ENCODE results near the gene PALD1.

PALD1 gene

DNA sequence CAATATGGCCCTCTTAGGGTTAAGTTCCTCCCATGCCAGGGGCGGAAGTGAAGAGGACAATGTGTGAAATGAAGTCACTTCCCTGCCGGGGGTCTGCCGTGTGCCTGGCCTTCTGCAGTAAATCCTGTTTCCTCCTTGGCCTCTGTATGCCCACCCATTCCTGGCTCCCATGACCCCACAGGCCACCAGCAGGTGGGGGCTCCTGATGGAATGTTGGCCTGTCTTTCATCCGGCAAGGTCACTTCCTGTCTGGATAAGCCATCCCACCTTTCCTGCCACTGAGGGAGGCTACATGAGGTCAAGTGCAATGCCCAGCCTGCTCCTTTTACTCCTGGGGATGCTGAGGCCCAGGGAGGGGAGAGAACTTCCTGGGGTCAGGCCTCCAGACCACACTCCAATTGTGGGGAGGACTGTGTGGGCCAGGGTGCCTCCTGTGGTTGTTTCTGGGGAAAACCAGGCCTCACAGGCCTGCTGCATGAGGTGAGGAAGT lies 22.3 kb downstream of the PALD1 start:
- TF ChIP-seq POLR2AphosphoS5 (IDR thresholded peaks at IDR 0.05; ENCODE audit: low read depth, low read length) (no peak), POLR2A (IDR thresholded peaks at IDR 0.05; ENCODE audit: low read depth, low read length) (no peak), TAF1 (IDR thresholded peaks at IDR 0.05; ENCODE audit: borderline replicate concordance, low read depth, low read length) (no peak)
- no peak for DNase-seq (ENCODE audit: insufficient read length)
- FAIRE-seq: no peak

DNA sequence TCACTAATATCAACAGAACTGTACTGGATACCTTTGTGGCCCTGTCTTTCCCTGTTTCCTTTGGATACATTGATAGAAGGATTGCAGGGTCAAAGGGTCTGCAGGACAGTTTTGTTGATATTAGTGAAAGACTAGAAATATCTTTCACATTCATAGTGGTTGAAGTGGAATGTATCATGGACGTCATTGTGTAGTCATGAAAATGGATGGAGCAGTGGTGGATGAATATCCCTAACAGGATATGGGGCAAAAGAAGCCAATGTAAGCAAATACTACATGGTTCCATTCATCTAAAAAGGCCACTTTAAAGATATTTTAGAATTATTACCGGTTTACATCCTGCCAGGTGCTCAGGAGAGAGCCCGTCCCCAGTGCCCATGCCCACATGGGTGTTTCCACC lies 23.8 kb downstream of the PALD1 start:
- TF ChIP-seq TAF1 (IDR thresholded peaks at IDR 0.05; ENCODE audit: borderline replicate concordance, low read depth, low read length) (no peak), POLR2A (IDR thresholded peaks at IDR 0.05; ENCODE audit: low read depth, low read length) (no peak), POLR2AphosphoS5 (IDR thresholded peaks at IDR 0.05; ENCODE audit: low read depth, low read length) (no peak)
- FAIRE-seq (no peak), DNase-seq (ENCODE audit: insufficient read length) (no peak)

DNA sequence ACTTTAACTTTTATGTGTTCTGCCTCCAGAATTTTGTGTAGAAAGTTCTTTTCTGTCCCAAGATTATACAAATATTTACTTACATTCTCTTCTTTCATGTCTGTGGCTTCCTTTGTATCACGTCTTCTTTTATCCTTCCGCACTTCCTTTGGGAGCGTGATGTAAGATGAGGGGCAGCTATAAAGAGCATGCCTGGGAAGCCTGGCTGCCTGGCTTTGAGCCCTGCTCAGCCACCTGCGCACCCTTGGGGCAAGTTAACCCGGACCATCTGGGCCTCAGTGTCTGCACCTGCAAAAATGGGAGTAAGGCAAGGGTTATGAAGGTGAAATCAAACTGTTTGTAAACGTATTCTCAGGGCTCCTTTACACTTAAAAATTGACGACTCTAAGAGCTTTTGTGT lies 25.2 kb downstream of the PALD1 start:
- no peak for TF ChIP-seq POLR2A (IDR thresholded peaks at IDR 0.05; ENCODE audit: low read depth, low read length)
- no peak for TF ChIP-seq TAF1 (IDR thresholded peaks at IDR 0.05; ENCODE audit: borderline replicate concordance, low read depth, low read length)
- no peak for TF ChIP-seq POLR2AphosphoS5 (IDR thresholded peaks at IDR 0.05; ENCODE audit: low read depth, low read length)
- DNase-seq (ENCODE audit: insufficient read length): no peak
- no peak for FAIRE-seq

DNA sequence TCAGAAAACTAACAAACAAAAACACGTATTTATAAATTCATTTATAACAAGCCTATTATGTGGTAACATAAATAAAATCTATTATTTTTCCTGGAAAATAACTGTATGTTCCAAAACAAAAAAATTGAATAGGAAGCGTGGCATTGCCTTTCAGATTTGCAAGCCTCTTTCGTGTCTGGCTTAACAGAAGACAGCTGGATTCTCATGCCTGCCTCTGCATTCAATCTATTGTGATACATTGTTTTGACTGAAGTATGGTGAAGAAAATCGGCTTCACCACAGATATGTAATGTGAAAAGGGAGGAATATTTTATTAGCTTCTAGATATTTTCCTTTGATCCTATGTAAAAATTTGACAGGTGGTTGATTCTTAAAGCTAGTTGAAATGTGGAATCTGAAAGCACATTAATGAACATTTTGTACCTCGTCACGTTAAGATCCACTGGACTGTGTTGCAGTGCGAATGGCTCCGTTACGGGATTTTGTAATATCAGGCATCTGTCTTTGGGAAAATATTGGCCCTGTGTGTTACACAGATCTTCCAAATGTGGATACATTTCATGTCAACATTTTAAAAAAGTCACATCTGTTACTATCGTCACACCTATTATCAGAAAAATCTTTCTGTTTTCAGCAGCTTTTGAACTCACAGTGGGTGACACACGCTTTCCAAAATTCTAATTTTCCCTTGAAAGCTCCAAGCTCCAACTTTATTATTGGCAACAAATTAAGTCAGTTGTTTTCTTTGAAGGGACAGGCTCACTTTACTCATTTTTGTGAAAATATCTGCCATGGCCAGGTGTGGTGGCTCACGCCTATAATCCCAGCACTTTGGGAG lies 26.2 kb downstream of the PALD1 start:
- no peak for TF ChIP-seq TAF1 (IDR thresholded peaks at IDR 0.05; ENCODE audit: borderline replicate concordance, low read depth, low read length)
- TF ChIP-seq POLR2A (IDR thresholded peaks at IDR 0.05; ENCODE audit: low read depth, low read length): no peak
- TF ChIP-seq POLR2AphosphoS5 (IDR thresholded peaks at IDR 0.05; ENCODE audit: low read depth, low read length): no peak
- DNase-seq (ENCODE audit: insufficient read length): no peak
- FAIRE-seq: no peak

DNA sequence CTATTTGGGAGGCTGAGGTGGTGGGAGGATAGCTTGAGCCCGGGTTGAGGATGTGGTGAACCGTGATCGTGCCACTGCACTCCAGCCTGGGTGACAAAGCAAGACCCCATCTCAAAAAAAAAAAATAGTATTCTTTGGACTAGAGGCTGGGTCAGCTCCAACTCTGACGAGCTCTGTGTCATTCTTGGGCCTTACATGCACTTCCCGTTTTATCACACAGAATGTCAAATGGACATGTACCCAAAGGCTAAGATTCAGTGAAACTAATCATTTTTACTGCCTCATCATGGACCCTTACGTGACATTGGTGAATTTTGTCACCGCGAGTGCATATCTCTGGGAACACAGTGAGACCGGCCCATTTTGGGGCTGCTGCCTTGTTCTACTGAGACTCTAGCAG lies 27.3 kb downstream of the PALD1 start:
- no peak for FAIRE-seq

DNA sequence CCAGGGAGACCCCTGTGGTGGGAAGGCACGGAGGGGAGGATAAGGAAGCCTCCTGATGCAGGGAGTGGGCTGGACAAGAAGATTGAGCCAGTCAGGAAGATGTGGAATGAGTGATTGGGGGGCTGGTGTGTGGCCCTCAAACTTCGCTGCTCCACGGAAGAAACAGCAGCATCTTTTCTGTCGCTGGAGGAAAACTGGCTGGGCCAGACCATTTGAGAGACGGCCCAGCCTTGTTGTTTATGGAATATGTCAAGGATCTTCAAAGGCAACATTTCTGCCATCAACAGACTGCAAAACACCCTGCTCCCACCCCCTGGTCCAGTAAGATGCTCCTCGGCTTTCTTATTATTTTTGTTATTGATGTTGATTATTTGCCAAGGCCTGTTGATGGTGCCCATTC lies 29.4 kb downstream of the PALD1 start:
- FAIRE-seq: no peak
- TF ChIP-seq TAF1 (IDR thresholded peaks at IDR 0.05; ENCODE audit: borderline replicate concordance, low read depth, low read length) (no peak), POLR2A (IDR thresholded peaks at IDR 0.05; ENCODE audit: low read depth, low read length) (no peak), POLR2AphosphoS5 (IDR thresholded peaks at IDR 0.05; ENCODE audit: low read depth, low read length) (no peak)
- DNase-seq (ENCODE audit: insufficient read length): no peak

More for the DNA sequence above, 27.3 kb downstream of the PALD1 start:
- DNase-seq (ENCODE audit: insufficient read length): no peak
- TF ChIP-seq POLR2AphosphoS5 (IDR thresholded peaks at IDR 0.05; ENCODE audit: low read depth, low read length): no peak
- no peak for TF ChIP-seq POLR2A (IDR thresholded peaks at IDR 0.05; ENCODE audit: low read depth, low read length)
- no peak for TF ChIP-seq TAF1 (IDR thresholded peaks at IDR 0.05; ENCODE audit: borderline replicate concordance, low read depth, low read length)

DNA sequence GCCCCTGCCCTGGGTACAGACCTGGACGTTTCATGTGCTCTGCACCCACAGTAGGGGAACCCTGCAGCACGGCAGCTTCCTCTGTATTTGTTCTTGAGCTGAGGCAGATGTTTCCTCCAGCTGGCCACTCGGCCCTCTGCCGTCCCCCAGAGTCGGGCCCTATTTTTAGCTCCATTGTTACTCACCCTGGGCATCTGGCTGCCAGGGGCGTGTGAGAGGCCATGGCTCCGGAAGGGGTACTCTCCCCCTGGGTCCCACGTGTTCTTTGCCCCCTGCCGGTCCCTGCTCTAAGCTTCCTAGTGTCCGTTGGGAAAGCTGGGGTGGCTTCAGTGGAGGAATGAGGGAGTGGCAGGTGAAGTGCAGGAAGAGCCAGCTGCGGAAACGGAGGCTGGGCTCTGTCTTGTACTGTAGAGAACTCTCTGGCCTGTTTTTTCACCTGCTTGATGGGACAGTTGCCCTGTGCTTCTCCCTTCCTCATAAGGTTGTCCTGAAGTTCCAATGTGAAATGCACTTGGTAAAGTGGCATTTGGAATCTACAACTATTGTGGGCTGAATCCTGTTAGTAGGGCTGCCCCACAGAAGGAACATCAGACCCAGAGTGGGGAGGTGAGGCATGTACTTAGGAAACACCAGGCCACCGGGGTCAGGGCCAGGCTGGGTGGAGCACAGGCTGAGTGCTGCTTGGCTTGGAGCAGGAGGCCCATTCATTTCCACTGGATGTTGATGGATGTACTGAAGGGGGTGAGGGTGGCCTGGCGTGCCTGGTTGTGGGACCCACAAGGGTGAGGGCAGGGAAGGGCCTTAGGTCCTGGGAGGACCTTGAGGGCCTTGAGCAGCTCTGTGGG lies 30.6 kb downstream of the PALD1 start:
- no peak for DNase-seq (ENCODE audit: insufficient read length)
- FAIRE-seq: peak; percentile 81
- no peak for TF ChIP-seq TAF1 (IDR thresholded peaks at IDR 0.05; ENCODE audit: borderline replicate concordance, low read depth, low read length)
- TF ChIP-seq POLR2AphosphoS5 (IDR thresholded peaks at IDR 0.05; ENCODE audit: low read depth, low read length): no peak
- TF ChIP-seq POLR2A (IDR thresholded peaks at IDR 0.05; ENCODE audit: low read depth, low read length): no peak

DNA sequence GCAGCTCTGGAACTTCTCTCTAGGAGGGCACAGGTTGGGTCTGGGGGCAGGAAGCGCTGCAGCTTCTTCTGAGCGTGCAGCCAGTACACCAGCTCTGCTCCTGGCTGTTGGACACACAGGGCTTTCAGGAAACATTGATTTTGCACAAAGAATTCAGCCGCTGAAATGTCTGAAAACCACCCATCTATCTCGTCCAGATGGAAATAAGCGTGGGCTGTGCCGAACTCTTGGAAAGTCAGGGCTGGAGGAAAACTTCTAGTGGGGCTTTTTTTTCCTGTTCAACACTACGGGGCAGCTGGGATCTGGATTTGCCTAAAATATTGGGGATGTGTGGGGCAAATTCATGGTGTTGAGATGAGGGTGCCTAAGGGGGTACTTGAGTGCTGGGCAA lies 31.2 kb downstream of the PALD1 start:
- TF ChIP-seq POLR2AphosphoS5 (IDR thresholded peaks at IDR 0.05; ENCODE audit: low read depth, low read length) (no peak), TAF1 (IDR thresholded peaks at IDR 0.05; ENCODE audit: borderline replicate concordance, low read depth, low read length) (no peak), POLR2A (IDR thresholded peaks at IDR 0.05; ENCODE audit: low read depth, low read length) (no peak)
- FAIRE-seq (no peak), DNase-seq (ENCODE audit: insufficient read length) (no peak)

DNA sequence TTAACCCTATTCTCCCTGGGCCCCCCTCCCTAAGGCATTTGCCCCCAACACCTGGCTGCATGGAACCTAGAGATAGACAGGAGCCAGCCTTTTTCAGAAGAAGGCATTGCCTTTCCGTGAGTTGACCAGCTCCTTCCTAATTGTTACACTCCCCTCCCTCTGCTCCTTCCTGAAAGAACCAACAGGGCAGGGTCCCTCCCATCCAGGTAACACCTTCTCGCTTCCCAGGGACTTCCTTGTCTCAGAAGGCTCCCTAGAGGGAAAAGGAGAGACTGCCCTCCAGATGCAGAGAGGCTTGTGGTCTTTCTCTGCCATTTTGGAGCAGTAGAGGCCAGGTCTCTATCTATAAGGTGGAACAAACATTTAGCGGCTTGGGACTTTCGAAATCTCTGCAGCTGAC lies 31.9 kb downstream of the PALD1 start:
- no peak for DNase-seq (ENCODE audit: insufficient read length)
- TF ChIP-seq TAF1 (IDR thresholded peaks at IDR 0.05; ENCODE audit: borderline replicate concordance, low read depth, low read length) (no peak), POLR2A (IDR thresholded peaks at IDR 0.05; ENCODE audit: low read depth, low read length) (no peak), POLR2AphosphoS5 (IDR thresholded peaks at IDR 0.05; ENCODE audit: low read depth, low read length) (no peak)
- FAIRE-seq: no peak

DNA sequence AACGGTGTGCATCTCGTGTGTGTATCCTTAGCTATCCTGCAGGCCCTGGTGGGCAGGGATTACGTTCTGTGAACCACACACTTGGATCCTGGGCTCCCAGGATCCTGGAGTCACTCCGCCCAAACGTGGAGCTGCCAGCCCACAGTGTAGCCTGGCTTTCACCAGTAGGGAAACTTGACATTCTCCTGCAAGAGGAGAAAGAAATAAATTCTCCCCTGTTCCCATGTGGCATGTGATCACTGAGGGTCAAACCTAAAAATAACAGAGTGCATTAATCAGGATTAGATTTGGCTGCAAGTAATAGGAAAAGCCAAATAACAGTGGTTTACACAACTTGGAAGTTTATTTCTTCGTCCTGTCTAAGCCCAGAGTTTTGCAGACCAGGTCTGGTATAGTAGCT lies 32.3 kb downstream of the PALD1 start:
- TF ChIP-seq TAF1 (IDR thresholded peaks at IDR 0.05; ENCODE audit: borderline replicate concordance, low read depth, low read length): no peak
- TF ChIP-seq POLR2AphosphoS5 (IDR thresholded peaks at IDR 0.05; ENCODE audit: low read depth, low read length): no peak
- no peak for TF ChIP-seq POLR2A (IDR thresholded peaks at IDR 0.05; ENCODE audit: low read depth, low read length)
- no peak for FAIRE-seq
- no peak for DNase-seq (ENCODE audit: insufficient read length)

DNA sequence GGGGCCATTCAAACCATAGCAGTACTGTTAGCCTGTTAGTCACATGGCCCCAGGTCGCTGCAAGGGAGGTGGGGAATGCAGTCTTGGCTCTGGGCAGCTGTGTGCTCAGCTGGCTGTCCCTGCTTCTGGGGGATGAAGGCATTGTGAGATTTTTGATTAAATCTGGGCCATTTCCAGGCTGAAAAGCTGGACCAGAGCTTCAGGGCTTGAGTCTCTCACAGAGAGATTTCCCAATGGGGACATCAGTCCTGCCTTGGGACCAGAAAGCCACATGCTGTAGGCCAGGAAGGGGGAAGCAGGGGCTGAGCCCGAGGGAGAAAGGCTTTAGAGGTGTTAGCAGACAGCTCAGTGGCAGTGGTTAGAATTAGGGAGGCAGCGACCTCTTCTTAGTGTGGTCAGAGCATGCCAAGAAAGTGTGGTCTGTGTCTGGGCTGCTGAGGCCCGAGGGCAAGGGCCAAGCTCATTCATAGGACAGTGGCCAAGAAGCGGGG lies 33.6 kb downstream of the PALD1 start:
- no peak for TF ChIP-seq POLR2AphosphoS5 (IDR thresholded peaks at IDR 0.05; ENCODE audit: low read depth, low read length)
- TF ChIP-seq POLR2A (IDR thresholded peaks at IDR 0.05; ENCODE audit: low read depth, low read length): no peak
- TF ChIP-seq TAF1 (IDR thresholded peaks at IDR 0.05; ENCODE audit: borderline replicate concordance, low read depth, low read length): no peak
- DNase-seq (ENCODE audit: insufficient read length) (no peak), FAIRE-seq (no peak)

Data from GM12892 (cell line).